Vagina (tissue), 2 donors: ENCODE data around the gene FGGY.
"Not testable (repeated sequence)": the region's sequence is repeated elsewhere in the genome, so short reads cannot be mapped to it uniquely, and the experiment has no call there.

Source experiments
- CTCF ChIP-seq, 3 experiments: fragments of 450-650 bp in 2 of 3; fragments of 200-600 bp in 1 of 3; sonication (generic) in 1 of 3; IDR thresholded peaks; one replicate each; pipeline ENCODE4 v1.5.1; 2017 to 2019; ENCODE audit warnings: antibody characterized with exemption in 3 of 3, mild to moderate bottlenecking in 2 of 3, moderate library complexity in 2 of 3
- POLR2A ChIP-seq, 2 donors: fragments of 450-650 bp; IDR thresholded peaks; one replicate each; pipeline ENCODE4 v1.6.1; 2017; ENCODE audit warnings: antibody characterized with exemption in 2 of 2, mild to moderate bottlenecking in 2 of 2, moderate library complexity in 2 of 2
- POLR2AphosphoS5 ChIP-seq, 2 donors: sonication (generic); formaldehyde crosslinking; IDR thresholded peaks; one replicate each; pipeline ENCODE4 v1.9.0; 2017; ENCODE audit warnings: antibody characterized with exemption in 2 of 2, mild to moderate bottlenecking in 2 of 2, low read depth in 1 of 2; ENCODE audit not compliant: insufficient read depth in 1 of 2

GRCh38 chr1:59735927-59736326 is 439.0 kb downstream of the FGGY start:
- not testable (repeated sequence) for TF ChIP-seq POLR2A (IDR thresholded peaks at IDR 0.05); POLR2AphosphoS5 (IDR thresholded peaks at IDR 0.05; ENCODE audit: insufficient read depth in 1 of 2, low read depth in 1 of 2); CTCF (IDR thresholded peaks at IDR 0.05)
